ENCODE data around the gene ACAT2. TPM values are rescaled to one million over a fixed set of nuclear protein-coding genes. Genes with fewer than 3 reads are reported as not detected.
"Not testable (repeated sequence)": the region's sequence is repeated elsewhere in the genome, so short reads cannot be mapped to it uniquely, and the experiment has no call there.

ACAT2 gene
- total and polyA plus RNA-seq, 2 donors (not counting 1 experiment from before 2014, with no cell fraction given) = 6.5 to 31.1 TPM

DNA sequence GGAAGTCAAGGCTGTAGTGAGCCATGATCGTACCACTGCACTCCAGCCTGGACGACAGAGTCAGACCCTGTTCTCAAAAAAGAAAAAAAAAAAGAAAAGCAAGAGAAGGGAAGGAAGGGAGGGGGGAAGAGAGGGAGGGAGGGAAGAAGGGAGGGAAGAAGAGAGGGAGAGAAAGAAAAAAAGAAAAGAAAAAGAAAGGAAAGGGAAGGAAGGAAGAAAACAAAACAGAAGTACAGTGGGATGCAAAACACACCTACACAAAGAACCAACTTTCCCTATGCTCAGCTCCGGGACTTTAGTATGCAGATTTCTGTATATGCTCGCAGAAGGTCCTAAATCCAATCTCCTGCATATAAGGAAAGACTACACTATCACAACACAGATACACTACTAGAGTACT lies 37.1 kb upstream of the ACAT2 start:
- Mint-ChIP-seq H3K4me1 (peaks cover 27% of the 10 kb centered on the region), H3K4me3 (no peak overlapping the region), H3K27ac (no peak overlapping the region), H3K9me3 (ENCODE audit: insufficient read depth) (no peaks in the 10 kb centered on the region), H3K27me3 (no peaks in the 10 kb centered on the region)
- H3K79me2 ChIP-seq (ENCODE audit: control insufficient read depth, insufficient read depth, low read length) = peaks cover 78% of the 10 kb centered on the region
- peaks cover 0 to 8% of the 10 kb centered on the region in 2 experiments for H3K36me3 ChIP-seq (replicated peaks in 1 of 2; ENCODE audit: control extremely low read depth in 1 of 2, control insufficient read depth in 1 of 2, extremely low read depth in 1 of 2, insufficient read depth in 2 of 2, low read length in 1 of 2)
- no peak overlapping the region for H3K4me2 ChIP-seq (replicated peaks; ENCODE audit: low read depth, low read length, poor library complexity, severe bottlenecking)
- H3K9me3 ChIP-seq (ENCODE audit: control extremely low read depth in 1 of 3, control insufficient read depth in 2 of 3, insufficient read depth in 1 of 3, low read length in 2 of 3) = no peaks in the 10 kb centered on the region
- H2AFZ ChIP-seq (ENCODE audit: insufficient read depth, low read depth, low read length, poor library complexity, severe bottlenecking) = no peak overlapping the region
- H4K20me1 ChIP-seq (ENCODE audit: control insufficient read depth, insufficient read depth, low read length, poor library complexity, severe bottlenecking) = peaks cover 4% of the 10 kb centered on the region
- H3K4me1 ChIP-seq (ENCODE audit: control insufficient read depth in 2 of 2, insufficient read depth in 2 of 2, low read length in 2 of 2) = peaks cover 21 to 23% of the 10 kb centered on the region in 2 donors
- H3K27me3 ChIP-seq (replicated peaks in 1 of 4; ENCODE audit: control extremely low read depth in 1 of 4, control insufficient read depth in 3 of 4, insufficient read depth in 4 of 4, low read length in 3 of 4) = no peaks in the 10 kb centered on the region
- ChIA-PET CTCF (interaction anchor here (0.8 to 1.9 kb wide), 2 partner anchors 32 to 66 kb away, joined by 4 read pairs; no protein-coding TSS in a partner anchor), POLR2A (interaction anchor here (0.6 kb wide), 1 partner anchor 14 kb away, joined by 3 read pairs; no protein-coding TSS in a partner anchor)
- ATAC-seq (ENCODE audit: low read depth) = no peak
- TF ChIP-seq, protein P1, sequence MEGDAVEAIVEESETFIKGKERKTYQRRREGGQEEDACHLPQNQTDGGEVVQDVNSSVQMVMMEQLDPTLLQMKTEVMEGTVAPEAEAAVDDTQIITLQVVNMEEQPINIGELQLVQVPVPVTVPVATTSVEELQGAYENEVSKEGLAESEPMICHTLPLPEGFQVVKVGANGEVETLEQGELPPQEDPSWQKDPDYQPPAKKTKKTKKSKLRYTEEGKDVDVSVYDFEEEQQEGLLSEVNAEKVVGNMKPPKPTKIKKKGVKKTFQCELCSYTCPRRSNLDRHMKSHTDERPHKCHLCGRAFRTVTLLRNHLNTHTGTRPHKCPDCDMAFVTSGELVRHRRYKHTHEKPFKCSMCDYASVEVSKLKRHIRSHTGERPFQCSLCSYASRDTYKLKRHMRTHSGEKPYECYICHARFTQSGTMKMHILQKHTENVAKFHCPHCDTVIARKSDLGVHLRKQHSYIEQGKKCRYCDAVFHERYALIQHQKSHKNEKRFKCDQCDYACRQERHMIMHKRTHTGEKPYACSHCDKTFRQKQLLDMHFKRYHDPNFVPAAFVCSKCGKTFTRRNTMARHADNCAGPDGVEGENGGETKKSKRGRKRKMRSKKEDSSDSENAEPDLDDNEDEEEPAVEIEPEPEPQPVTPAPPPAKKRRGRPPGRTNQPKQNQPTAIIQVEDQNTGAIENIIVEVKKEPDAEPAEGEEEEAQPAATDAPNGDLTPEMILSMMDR (IDR thresholded peaks at IDR 0.05) = no peak
- no peak for TF ChIP-seq EZH2 (IDR thresholded peaks at IDR 0.05; ENCODE audit: borderline replicate concordance, insufficient read depth, low read depth, low read length, poor library complexity, severe bottlenecking)
- H3K4me3 ChIP-seq (ENCODE audit: control extremely low read depth in 1 of 5, extremely low read depth in 1 of 5, insufficient read depth in 1 of 5, low read depth in 2 of 5, low read length in 4 of 5) = no peak overlapping the region
- peak overlapping the region in 1 of 2 donors; percentile 16 for H3K27ac ChIP-seq (ENCODE audit: low read length in 2 of 2)
- no peak overlapping the region for H3K9ac ChIP-seq (ENCODE audit: low read length)
- 95% methylated on average over 2 of the region's 4 CpGs for WGBS (ENCODE audit: insufficient coverage)
- intact Hi-C loops (cut with micrococcal nuclease) = loop anchor here (5.0 kb wide), 1 partner anchor 733 kb away; no protein-coding TSS in a partner anchor
- no peak for DNase-seq

DNA sequence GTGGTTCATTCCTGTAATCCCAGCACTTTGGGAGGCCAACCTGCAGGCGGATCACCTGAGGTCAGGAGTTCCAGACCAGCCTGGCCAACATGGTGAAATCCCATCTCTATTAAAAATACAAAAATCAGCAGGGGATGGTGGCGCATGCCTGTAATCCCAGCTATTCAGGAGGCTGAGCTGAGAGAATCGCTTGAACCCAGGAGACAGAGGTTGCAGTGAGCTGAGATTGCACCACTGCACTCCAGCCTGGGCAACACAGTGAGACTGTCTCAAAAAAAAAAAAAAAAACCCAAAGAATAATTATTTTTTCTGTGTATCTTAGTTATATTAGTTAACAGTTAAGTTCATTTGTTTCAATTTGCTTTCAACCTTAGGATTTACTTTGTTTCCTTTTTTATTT lies 36.6 kb upstream of the ACAT2 start:
- H3K9me3 Mint-ChIP-seq (ENCODE audit: insufficient read depth); H4K20me1 ChIP-seq (ENCODE audit: control insufficient read depth, insufficient read depth, low read length, poor library complexity, severe bottlenecking); H2AFZ ChIP-seq (ENCODE audit: insufficient read depth, low read depth, low read length, poor library complexity, severe bottlenecking); H3K36me3 ChIP-seq (replicated peaks in 1 of 2; ENCODE audit: control extremely low read depth in 1 of 2, control insufficient read depth in 1 of 2, extremely low read depth in 1 of 2, insufficient read depth in 2 of 2, low read length in 1 of 2); H3K4me3 Mint-ChIP-seq; intact Hi-C loops (cut with micrococcal nuclease); H3K27me3 Mint-ChIP-seq; H3K27me3 ChIP-seq (replicated peaks in 1 of 4; ENCODE audit: control extremely low read depth in 1 of 4, control insufficient read depth in 3 of 4, insufficient read depth in 4 of 4, low read length in 3 of 4); H3K27ac Mint-ChIP-seq; H3K4me3 ChIP-seq (ENCODE audit: control extremely low read depth in 1 of 5, extremely low read depth in 1 of 5, insufficient read depth in 1 of 5, low read depth in 2 of 5, low read length in 4 of 5); H3K4me2 ChIP-seq (replicated peaks; ENCODE audit: low read depth, low read length, poor library complexity, severe bottlenecking); DNase-seq; H3K9ac ChIP-seq (ENCODE audit: low read length); ATAC-seq (ENCODE audit: low read depth); H3K9me3 ChIP-seq (ENCODE audit: control extremely low read depth in 1 of 3, control insufficient read depth in 2 of 3, insufficient read depth in 1 of 3, low read length in 2 of 3): not testable (repeated sequence)
- Histone ChIP-seq H3K79me2 (ENCODE audit: control insufficient read depth, insufficient read depth, low read length) (peaks cover 81% of the 10 kb centered on the region), H3K27ac (ENCODE audit: low read length in 2 of 2) (peak overlapping the region in 1 of 2 donors; percentile 16), H3K4me1 (ENCODE audit: control insufficient read depth in 2 of 2, insufficient read depth in 2 of 2, low read length in 2 of 2) (peaks cover 25 to 27% of the 10 kb centered on the region in 2 donors)
- POLR2A ChIA-PET = interaction anchor here (4.7 kb wide), 1 partner anchor 30 kb away, joined by 58 read pairs; the partner anchor contains the start of gene SOD2
- H3K4me1 Mint-ChIP-seq = peaks cover 29% of the 10 kb centered on the region
- 96% methylated on average over 3 of the region's 3 CpGs for WGBS (ENCODE audit: insufficient coverage)
- CTCF ChIA-PET = interaction anchor here (1.4 to 1.9 kb wide), 2 partner anchors 29 to 66 kb away, joined by 4 read pairs; no protein-coding TSS in a partner anchor
